Mesothelial cell of epicardium (in vitro differentiated cells): Measurements from ENCODE around the gene MFN2. TPM values are rescaled to one million over a fixed set of nuclear protein-coding genes. Genes with fewer than 3 reads are reported as not detected.
"Not testable (repeated sequence)": the region's sequence is repeated elsewhere in the genome, so short reads cannot be mapped to it uniquely, and the experiment has no call there.

Experiments
- DNase-seq, 2 experiments: peaks; one replicate each; pipeline ENCODE4 v3.0.0; 2021; ENCODE audit warnings: low spot score in 2 of 2; ENCODE audit not compliant: unreplicated experiment in 2 of 2
- H3K27ac Mint-ChIP-seq: 2 replicates; pipeline ENCODE4 v1.8.0; 2021; ENCODE audit warnings: mixed read lengths
- H3K27me3 Mint-ChIP-seq: 2 replicates; pipeline ENCODE4 v1.8.0; 2021; ENCODE audit warnings: low read depth, mixed read lengths
- H3K36me3 Mint-ChIP-seq: 2 replicates; pipeline ENCODE4 v1.8.0; 2021; ENCODE audit warnings: mixed read lengths
- H3K4me1 Mint-ChIP-seq: 2 replicates; pipeline ENCODE4 v1.8.0; 2021; ENCODE audit warnings: mixed read lengths
- H3K4me3 Mint-ChIP-seq: 2 replicates; pipeline ENCODE4 v1.8.0; 2021; ENCODE audit warnings: mild to moderate bottlenecking, moderate library complexity, mixed read lengths
- H3K9me3 Mint-ChIP-seq: 2 replicates; pipeline ENCODE4 v1.8.0; 2021; ENCODE audit warnings: mixed read lengths
- total RNA-seq: library from RNA; stranded (reverse); gene quantifications from 3 replicates; pipeline ENCODE4 v1.2.1, GENCODE V29; 2021
- TF ChIP-seq, protein P1 (sequence below): fragments of 200-600 bp; sonication (generic); IDR thresholded peaks from one replicate; pipeline ENCODE4 v1.5.0; 2021; ENCODE audit warnings: antibody characterized with exemption; ENCODE audit not compliant: unreplicated experiment

MFN2 gene
- total RNA-seq, 1 donor from 2014 or later, result 53.7 TPM

- H3K27me3 Mint-ChIP-seq, result no peaks in the 10 kb centered on the region
- no peak for DNase-seq
- H3K4me1 Mint-ChIP-seq, result peaks cover 16% of the 10 kb centered on the region
- TF ChIP-seq, protein P1, sequence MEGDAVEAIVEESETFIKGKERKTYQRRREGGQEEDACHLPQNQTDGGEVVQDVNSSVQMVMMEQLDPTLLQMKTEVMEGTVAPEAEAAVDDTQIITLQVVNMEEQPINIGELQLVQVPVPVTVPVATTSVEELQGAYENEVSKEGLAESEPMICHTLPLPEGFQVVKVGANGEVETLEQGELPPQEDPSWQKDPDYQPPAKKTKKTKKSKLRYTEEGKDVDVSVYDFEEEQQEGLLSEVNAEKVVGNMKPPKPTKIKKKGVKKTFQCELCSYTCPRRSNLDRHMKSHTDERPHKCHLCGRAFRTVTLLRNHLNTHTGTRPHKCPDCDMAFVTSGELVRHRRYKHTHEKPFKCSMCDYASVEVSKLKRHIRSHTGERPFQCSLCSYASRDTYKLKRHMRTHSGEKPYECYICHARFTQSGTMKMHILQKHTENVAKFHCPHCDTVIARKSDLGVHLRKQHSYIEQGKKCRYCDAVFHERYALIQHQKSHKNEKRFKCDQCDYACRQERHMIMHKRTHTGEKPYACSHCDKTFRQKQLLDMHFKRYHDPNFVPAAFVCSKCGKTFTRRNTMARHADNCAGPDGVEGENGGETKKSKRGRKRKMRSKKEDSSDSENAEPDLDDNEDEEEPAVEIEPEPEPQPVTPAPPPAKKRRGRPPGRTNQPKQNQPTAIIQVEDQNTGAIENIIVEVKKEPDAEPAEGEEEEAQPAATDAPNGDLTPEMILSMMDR, result no peak
- no peak overlapping the region for H3K27ac Mint-ChIP-seq
- H3K4me3 Mint-ChIP-seq, result no peak overlapping the region
- H3K9me3 Mint-ChIP-seq, result no peaks in the 10 kb centered on the region
- no peaks in the 10 kb centered on the region for H3K36me3 Mint-ChIP-seq
Observed at GRCh38 chr1:11938722-11939526, 41.3 kb upstream of the MFN2 start.

DNA sequence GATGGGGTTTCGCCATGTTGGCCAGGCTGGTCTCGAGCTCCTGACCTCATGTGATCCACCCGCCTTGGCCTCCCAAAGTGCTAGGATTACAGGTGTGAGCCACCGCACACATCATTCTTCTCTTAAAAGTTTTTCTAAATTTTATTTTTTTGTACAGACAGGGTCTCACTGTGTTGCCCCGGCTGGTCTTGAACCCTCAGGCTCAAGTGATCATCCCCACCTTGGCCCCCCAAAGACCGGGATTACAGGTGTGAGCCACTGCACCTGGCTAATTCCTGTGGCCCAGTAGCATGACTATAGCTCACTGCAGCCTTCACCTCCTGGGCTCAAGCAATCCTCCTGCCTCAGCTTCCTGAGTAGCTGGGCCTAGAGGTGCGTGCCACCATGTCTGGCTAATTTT lies 40.5 kb upstream of the MFN2 start:
- H3K27ac Mint-ChIP-seq, H3K9me3 Mint-ChIP-seq, H3K4me3 Mint-ChIP-seq, H3K27me3 Mint-ChIP-seq, H3K36me3 Mint-ChIP-seq, DNase-seq: not testable (repeated sequence)
- H3K4me1 Mint-ChIP-seq, result peaks cover 20% of the 10 kb centered on the region

DNA sequence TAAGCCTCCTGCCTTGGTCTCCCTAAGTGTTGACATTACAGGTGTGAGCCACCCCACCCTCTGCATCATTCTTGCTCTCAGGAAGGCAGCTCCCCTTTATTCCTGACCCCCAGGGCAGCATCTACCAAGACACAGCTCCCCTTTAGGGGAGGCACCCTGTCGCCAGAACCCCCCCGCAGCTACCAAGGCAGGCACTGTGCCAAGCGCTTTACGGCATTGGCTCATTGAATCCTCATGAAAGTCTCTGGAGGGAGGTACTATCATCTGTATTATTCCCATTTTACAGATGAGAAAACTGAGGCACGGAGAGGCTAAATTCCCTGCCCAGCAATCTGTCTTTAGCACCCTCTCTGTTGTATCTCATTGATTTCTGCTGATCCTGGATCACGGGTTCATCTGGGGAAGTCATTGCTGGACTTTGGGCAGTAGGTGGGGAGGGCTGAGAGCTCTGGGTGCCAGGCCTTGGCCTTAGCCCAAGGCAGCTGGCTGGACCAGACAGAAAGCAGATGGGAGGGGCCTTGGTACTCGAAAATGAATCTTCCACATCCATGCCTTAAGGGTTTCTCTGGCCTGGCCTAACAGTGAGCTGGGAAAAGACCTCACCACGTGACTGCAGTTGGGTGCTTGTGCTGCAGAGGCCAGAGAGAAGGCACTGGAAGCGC lies 39.9 kb upstream of the MFN2 start:
- H3K4me1 Mint-ChIP-seq, result peaks cover 22% of the 10 kb centered on the region
- no peak overlapping the region for H3K27ac Mint-ChIP-seq
- H3K36me3 Mint-ChIP-seq, result peaks cover 3% of the 10 kb centered on the region
- no peaks in the 10 kb centered on the region for H3K9me3 Mint-ChIP-seq
- no peak overlapping the region for H3K4me3 Mint-ChIP-seq
- no peak for DNase-seq
- TF ChIP-seq, protein P1, result no peak
- no peaks in the 10 kb centered on the region for H3K27me3 Mint-ChIP-seq

DNA sequence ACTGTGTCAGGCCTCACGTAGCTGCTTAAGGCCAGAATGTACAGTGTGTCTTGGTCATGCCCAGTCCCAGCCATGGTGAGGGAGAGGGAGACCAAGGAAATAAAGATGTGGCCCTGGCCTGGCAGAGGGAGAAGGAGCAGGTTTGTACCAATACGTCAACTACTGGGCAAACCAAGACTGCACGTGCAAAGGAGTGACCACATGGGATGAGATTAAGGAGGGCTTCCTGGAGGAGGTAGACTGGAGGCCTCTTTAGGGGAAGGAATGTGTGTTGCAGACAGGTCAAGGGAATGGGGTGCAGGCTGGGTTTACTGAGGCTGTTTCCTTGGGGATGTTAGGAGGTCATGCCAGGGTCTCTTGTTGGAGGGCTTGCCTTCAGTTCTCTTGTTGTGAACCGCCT lies 38.0 kb upstream of the MFN2 start:
- TF ChIP-seq, protein P1, result no peak
- H3K9me3 Mint-ChIP-seq, result no peaks in the 10 kb centered on the region
- H3K4me1 Mint-ChIP-seq, result peaks cover 22% of the 10 kb centered on the region
- no peaks in the 10 kb centered on the region for H3K27me3 Mint-ChIP-seq
- no peak for DNase-seq
- H3K4me3 Mint-ChIP-seq, result no peak overlapping the region
- H3K36me3 Mint-ChIP-seq, result peaks cover 10% of the 10 kb centered on the region
- H3K27ac Mint-ChIP-seq, result peak overlapping the region; percentile 30

- no peaks in the 10 kb centered on the region for H3K27me3 Mint-ChIP-seq
- peak overlapping the region; percentile 91 for H3K27ac Mint-ChIP-seq
- peaks cover 14% of the 10 kb centered on the region for H3K4me1 Mint-ChIP-seq
- TF ChIP-seq, protein P1, result no peak
- H3K4me3 Mint-ChIP-seq, result no peak overlapping the region
- no peak for DNase-seq
- H3K36me3 Mint-ChIP-seq, result peaks cover 18% of the 10 kb centered on the region
- H3K9me3 Mint-ChIP-seq, result no peaks in the 10 kb centered on the region
Observed at GRCh38 chr1:11943619-11944018, 36.6 kb upstream of the MFN2 start.

GRCh38 chr1:11944358-11944931 lies 35.8 kb upstream of the MFN2 start:
- H3K27me3 Mint-ChIP-seq, result no peaks in the 10 kb centered on the region
- peaks cover 24% of the 10 kb centered on the region for H3K36me3 Mint-ChIP-seq
- H3K4me3 Mint-ChIP-seq, result peak overlapping the region; percentile 44
- H3K9me3 Mint-ChIP-seq, result no peaks in the 10 kb centered on the region
- peaks cover 12% of the 10 kb centered on the region for H3K4me1 Mint-ChIP-seq
- TF ChIP-seq, protein P1, result no peak
- DNase-seq, result peak in 1 of 2 experiments; percentile 59
- peak overlapping the region; percentile 91 for H3K27ac Mint-ChIP-seq
